Cardiac fibroblast (primary cell): ENCODE data around the gene CAMSAP2.

Source experiments
- DNase-seq, 2 donors: peaks; one replicate each; pipeline versions ENCODE4 v3.0.0 to v3.0.0-alpha.2; 2010; ENCODE audit warnings: low read depth in 2 of 2
- H3K4me3 ChIP-seq, 2 donors: replicated peaks in 1 of 2; 1 replicate in 1 of 2; 2 replicates in 1 of 2; pipeline ENCODE4 v1.5.1; 2011; ENCODE audit warnings: low read depth in 2 of 2, low read length in 2 of 2, mild to moderate bottlenecking in 2 of 2, moderate library complexity in 1 of 2
- CTCF ChIP-seq: IDR thresholded peaks from one replicate; pipeline ENCODE4 v1.5.1; 2011; ENCODE audit warnings: low read depth, mild to moderate bottlenecking, low read length, inconsistent platforms

CAMSAP2 gene

DNA sequence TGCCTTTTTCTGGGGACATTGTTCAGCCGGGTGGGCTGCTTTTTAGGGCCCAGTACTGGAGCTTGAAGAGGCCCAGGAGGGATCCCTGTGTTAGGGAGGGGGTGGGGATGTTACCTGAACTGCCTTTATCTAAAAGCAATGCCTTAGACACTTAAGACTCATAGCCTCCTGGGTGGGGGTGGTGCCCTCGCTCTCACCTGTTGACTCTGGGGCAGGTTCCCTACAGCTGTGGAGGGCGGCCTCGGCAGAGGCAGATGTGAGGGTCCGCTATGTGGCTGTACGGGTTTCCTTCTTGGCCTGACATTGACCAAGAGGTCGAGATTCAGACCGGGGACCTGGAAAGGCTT, 156.7 kb downstream of the CAMSAP2 start:
- no peak for DNase-seq
- TF ChIP-seq CTCF: no peak
- no peak overlapping the region for H3K4me3 ChIP-seq

- DNase-seq: no peak
- no peak overlapping the region for H3K4me3 ChIP-seq
- TF ChIP-seq CTCF: no peak
These were observed 157.3 kb downstream of the CAMSAP2 start for GRCh38 chr1:200895801-200896530.

DNA sequence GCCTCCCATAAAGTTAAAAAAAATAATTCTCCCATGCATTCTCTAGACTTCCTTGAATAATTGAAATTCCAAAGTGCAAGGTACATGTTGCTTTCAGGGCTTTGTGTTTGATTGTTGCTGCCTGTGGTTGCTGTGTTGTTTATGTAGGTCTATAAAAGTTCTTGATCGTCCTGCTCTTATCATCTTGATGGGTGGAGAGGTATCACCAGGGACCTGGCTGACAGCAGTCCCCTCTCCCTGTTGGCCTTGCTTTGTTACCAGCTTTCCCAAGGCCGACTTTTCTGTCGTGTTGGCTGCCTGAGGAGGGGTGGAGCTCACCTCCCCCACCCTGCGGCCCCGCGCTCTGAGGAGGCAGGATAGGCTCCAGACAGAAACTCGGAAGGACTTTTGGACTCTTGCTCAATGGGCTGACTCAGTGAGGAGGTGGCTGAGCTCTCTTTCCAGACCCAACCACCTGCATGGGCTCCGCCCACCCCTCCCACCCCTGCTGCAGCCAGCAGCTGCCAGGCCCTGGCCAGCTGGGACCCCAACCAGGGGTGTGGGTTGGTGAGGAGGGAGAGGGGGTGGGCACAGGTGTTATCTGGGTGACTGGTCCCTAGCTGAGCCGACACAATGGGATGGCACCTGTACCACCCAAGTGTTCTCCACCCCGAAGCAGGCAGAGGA, 158.0 kb downstream of the CAMSAP2 start:
- peak in 1 of 2 donors; percentile 51 for DNase-seq
- TF ChIP-seq CTCF: no peak
- no peak overlapping the region for H3K4me3 ChIP-seq

DNA sequence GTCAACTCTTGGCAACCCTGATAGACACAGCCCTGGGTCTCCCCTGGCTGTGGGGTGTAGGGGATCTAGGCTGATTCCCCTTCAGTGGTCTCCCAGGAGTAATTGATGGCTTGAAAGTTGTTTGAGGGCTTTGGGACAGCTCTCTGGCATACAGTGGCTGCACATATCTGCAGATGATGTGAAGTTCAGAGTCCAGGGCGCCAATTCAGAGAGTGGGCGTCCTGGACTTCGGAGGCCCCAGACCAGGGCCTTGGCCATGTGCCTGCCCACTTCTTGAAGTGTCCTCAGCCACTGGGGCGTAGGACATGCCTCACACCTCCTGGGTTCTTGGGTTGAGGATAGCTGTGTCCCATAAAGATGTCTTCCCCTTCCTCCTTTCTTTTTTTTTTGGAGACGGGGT, 158.6 kb downstream of the CAMSAP2 start:
- H3K4me3 ChIP-seq: no peak overlapping the region
- DNase-seq: no peak
- no peak for TF ChIP-seq CTCF

DNA sequence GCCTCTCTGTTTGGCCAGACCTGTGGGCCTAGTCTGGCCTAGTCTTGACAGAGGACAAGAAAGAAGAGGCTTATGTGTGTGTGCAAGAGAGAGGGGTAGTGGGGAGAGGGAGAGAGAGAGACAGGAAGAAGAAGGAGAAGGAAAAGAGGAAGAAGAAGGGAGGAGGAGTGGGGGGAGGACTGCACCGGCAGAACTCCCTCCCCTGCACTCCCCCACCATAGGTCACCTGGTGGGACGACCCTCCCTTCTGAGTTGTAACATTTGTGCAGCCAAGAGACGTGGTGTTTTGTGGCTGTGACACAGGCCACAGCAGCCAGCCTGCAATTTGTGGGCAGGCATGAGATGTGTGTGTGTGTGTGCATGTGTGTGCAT, 160.3 kb downstream of the CAMSAP2 start:
- DNase-seq: no peak
- no peak for TF ChIP-seq CTCF
- no peak overlapping the region for H3K4me3 ChIP-seq

DNA sequence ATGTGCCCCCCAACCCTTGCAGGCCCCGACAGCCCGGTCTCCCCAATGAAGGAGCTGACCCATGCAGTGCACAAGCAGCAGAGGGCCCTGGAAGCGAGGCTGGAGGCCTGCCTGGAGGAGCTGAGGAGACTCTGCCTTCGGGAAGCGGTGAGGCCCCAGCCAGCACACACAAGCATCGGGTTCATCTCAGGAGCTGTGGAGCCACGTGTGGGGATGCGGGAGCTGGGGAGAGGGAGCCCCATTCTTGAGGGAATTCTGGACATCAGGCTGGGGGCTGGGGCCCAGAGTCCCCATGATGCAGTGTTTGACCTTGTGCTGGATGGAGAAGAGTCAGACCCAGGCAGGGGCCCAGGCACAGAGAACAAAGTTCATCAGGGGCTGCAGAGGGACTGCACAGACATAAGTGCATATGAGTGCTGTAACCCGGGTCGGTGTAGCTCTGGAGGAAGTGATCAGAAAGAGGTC, 160.8 kb downstream of the CAMSAP2 start:
- no peak overlapping the region for H3K4me3 ChIP-seq
- no peak for DNase-seq
- TF ChIP-seq CTCF: no peak
